PC-3 (cell line): ENCODE data around the gene CYP4F11.

Experiments used
- CTCF ChIP-seq: fragments of 300-600 bp; sonication (generic); conservative IDR thresholded peaks from 2 replicates; pipeline ENCODE4 v1.5.1; 2017; ENCODE audit warnings: antibody characterized with exemption, low read depth, mild to moderate bottlenecking, low read length
- EZH2 ChIP-seq: fragments of 300-600 bp; sonication (generic); IDR thresholded peaks from one replicate; pipeline ENCODE4 v1.6.1; 2017; ENCODE audit warnings: antibody characterized with exemption, mild to moderate bottlenecking, low read length; ENCODE audit not compliant: unreplicated experiment

GRCh38 chr19:15905026-15905425 lies 29.3 kb downstream of the CYP4F11 start:
- TF ChIP-seq CTCF (no peak), EZH2 (no peak)
